ENCODE results near the gene DNMBP.

Gene DNMBP

GRCh38 chr10:99930731-99931550 lies 78.8 kb downstream of the DNMBP start:
- H2AFZ ChIP-seq (ENCODE audit: low read length), result no peak overlapping the region
- H3K4me2 ChIP-seq (ENCODE audit: low read depth, low read length), result no peak overlapping the region
- no peaks in the 10 kb centered on the region for H3K4me1 ChIP-seq (ENCODE audit: low read length)
- no peak overlapping the region for H3K27ac ChIP-seq (ENCODE audit: low read length)
- H3K9ac ChIP-seq (ENCODE audit: low read length), result no peak overlapping the region
- H3K9me2 ChIP-seq (replicated peaks; ENCODE audit: insufficient read depth, low read length), result no peaks in the 10 kb centered on the region
- H3K36me3 ChIP-seq (replicated peaks; ENCODE audit: insufficient read depth, low read length), result no peaks in the 10 kb centered on the region
- no peaks in the 10 kb centered on the region for H4K20me1 ChIP-seq (ENCODE audit: insufficient read depth, low read length)
- H3F3A ChIP-seq (ENCODE audit: insufficient read depth, low read length), result no peaks in the 10 kb centered on the region
- H3K4me3 ChIP-seq (ENCODE audit: low read length), result no peak overlapping the region
- H3K9me3 ChIP-seq (replicated peaks; ENCODE audit: insufficient read depth, low read length), result no peaks in the 10 kb centered on the region
- no peaks in the 10 kb centered on the region for H3K27me3 ChIP-seq (replicated peaks; ENCODE audit: insufficient read depth, low read length)
- no peak for DNase-seq
- TF ChIP-seq EZH2phosphoT487 (IDR thresholded peaks at IDR 0.05; ENCODE audit: low read length) (no peak), CTCF (IDR thresholded peaks at IDR 0.05; ENCODE audit: low read length) (no peak), EZH2 (optimal IDR thresholded peaks at IDR 0.05; ENCODE audit: low read depth, low read length) (no peak)
- H3K79me2 ChIP-seq (ENCODE audit: low read length), result no peaks in the 10 kb centered on the region

DNA sequence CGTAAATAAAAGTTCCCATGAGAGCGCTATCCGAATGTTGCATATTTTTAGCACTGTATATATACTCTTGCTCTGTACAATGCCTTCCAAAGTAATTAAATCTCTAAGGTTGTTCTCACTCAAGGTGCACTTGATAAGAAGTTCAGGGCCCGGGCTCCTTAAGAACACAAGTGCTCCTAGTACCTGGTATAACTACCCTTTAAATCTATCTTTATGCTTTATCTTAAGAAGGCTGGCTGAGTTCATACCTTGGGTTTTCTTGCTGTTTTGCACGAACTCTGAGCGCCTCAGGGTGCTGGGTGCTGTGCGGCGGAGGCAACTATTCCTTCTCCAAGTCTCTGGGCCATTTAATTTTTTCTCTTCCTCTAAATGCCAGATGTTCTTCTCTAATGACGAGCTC lies 80.4 kb downstream of the DNMBP start:
- no peak overlapping the region for H3K9ac ChIP-seq (ENCODE audit: low read length)
- H4K20me1 ChIP-seq (ENCODE audit: insufficient read depth, low read length), result no peaks in the 10 kb centered on the region
- H3K36me3 ChIP-seq (replicated peaks; ENCODE audit: insufficient read depth, low read length), result no peaks in the 10 kb centered on the region
- TF ChIP-seq CTCF (IDR thresholded peaks at IDR 0.05; ENCODE audit: low read length), result no peak
- TF ChIP-seq EZH2phosphoT487 (IDR thresholded peaks at IDR 0.05; ENCODE audit: low read length), result no peak
- TF ChIP-seq EZH2 (optimal IDR thresholded peaks at IDR 0.05; ENCODE audit: low read depth, low read length), result no peak
- H2AFZ ChIP-seq (ENCODE audit: low read length), result no peak overlapping the region
- no peaks in the 10 kb centered on the region for H3K4me1 ChIP-seq (ENCODE audit: low read length)
- no peaks in the 10 kb centered on the region for H3K9me3 ChIP-seq (replicated peaks; ENCODE audit: insufficient read depth, low read length)
- H3F3A ChIP-seq (ENCODE audit: insufficient read depth, low read length), result no peaks in the 10 kb centered on the region
- H3K9me2 ChIP-seq (replicated peaks; ENCODE audit: insufficient read depth, low read length), result no peaks in the 10 kb centered on the region
- no peaks in the 10 kb centered on the region for H3K79me2 ChIP-seq (ENCODE audit: low read length)
- H3K27ac ChIP-seq (ENCODE audit: low read length), result no peak overlapping the region
- H3K27me3 ChIP-seq (replicated peaks; ENCODE audit: insufficient read depth, low read length), result no peaks in the 10 kb centered on the region
- H3K4me3 ChIP-seq (ENCODE audit: low read length), result no peak overlapping the region
- no peak for DNase-seq
- no peak overlapping the region for H3K4me2 ChIP-seq (ENCODE audit: low read depth, low read length)

GRCh38 chr10:99927721-99928280 lies 81.9 kb downstream of the DNMBP start:
- Histone ChIP-seq H3F3A (ENCODE audit: insufficient read depth, low read length) (no peaks in the 10 kb centered on the region), H3K36me3 (replicated peaks; ENCODE audit: insufficient read depth, low read length) (no peaks in the 10 kb centered on the region), H3K27ac (ENCODE audit: low read length) (no peak overlapping the region), H3K4me1 (ENCODE audit: low read length) (no peaks in the 10 kb centered on the region), H3K9ac (ENCODE audit: low read length) (no peak overlapping the region), H3K27me3 (replicated peaks; ENCODE audit: insufficient read depth, low read length) (no peaks in the 10 kb centered on the region), H3K79me2 (ENCODE audit: low read length) (no peaks in the 10 kb centered on the region), H2AFZ (ENCODE audit: low read length) (no peak overlapping the region), H3K4me3 (ENCODE audit: low read length) (no peak overlapping the region), H3K4me2 (ENCODE audit: low read depth, low read length) (no peak overlapping the region), H3K9me3 (replicated peaks; ENCODE audit: insufficient read depth, low read length) (no peaks in the 10 kb centered on the region), H3K9me2 (replicated peaks; ENCODE audit: insufficient read depth, low read length) (no peaks in the 10 kb centered on the region), H4K20me1 (ENCODE audit: insufficient read depth, low read length) (no peaks in the 10 kb centered on the region)
- TF ChIP-seq CTCF (IDR thresholded peaks at IDR 0.05; ENCODE audit: low read length) (no peak), EZH2phosphoT487 (IDR thresholded peaks at IDR 0.05; ENCODE audit: low read length) (no peak), EZH2 (optimal IDR thresholded peaks at IDR 0.05; ENCODE audit: low read depth, low read length) (no peak)
- no peak for DNase-seq
